Measurements from ENCODE around the gene SSR3. TPM values are rescaled to one million over a fixed set of nuclear protein-coding genes. Genes with fewer than 3 reads are reported as not detected.
A peak's percentile ranks its signal among the peaks of the same experiment; 100 is the strongest.

SSR3 gene
- total RNA-seq, 4 donors from 2014 or later = 134 to 223 (median 176) TPM

- Histone ChIP-seq H3K36me3 (peaks cover 0 to 17% of the 10 kb centered on the region in 2 donors), H3K27me3 (no peaks in the 10 kb centered on the region), H3K4me1 (peaks cover 27 to 54% of the 10 kb centered on the region in 2 donors), H3K27ac (no peak overlapping the region), H3K4me3 (replicated peaks in 1 of 3) (no peak overlapping the region), H3K9me3 (no peaks in the 10 kb centered on the region)
- 78 to 88% methylated on average over 4 of the region's 4 CpGs for WGBS, 2 donors
- no peak for DNase-seq
- intact Hi-C loops (cut with DNase I) = loop anchor here (10.0 kb wide), 2 partner anchors 123 to 533 kb away; partner anchors contain the start of gene TIPARP
- TF ChIP-seq CTCF (IDR thresholded peaks at IDR 0.05) (no peak), POLR2A (IDR thresholded peaks at IDR 0.05) (no peak)
Observed at GRCh38 chr3:156551746-156552145, 3.2 kb downstream of the SSR3 start.

- intact Hi-C loops (cut with DNase I) = loop anchor here (10.0 kb wide), 2 partner anchors 124 to 534 kb away; partner anchors contain the start of gene TIPARP
- DNase-seq = no peak
- H3K9me3 ChIP-seq = no peaks in the 10 kb centered on the region
- no peak for TF ChIP-seq POLR2A (IDR thresholded peaks at IDR 0.05)
- TF ChIP-seq CTCF (IDR thresholded peaks at IDR 0.05) = no peak
- H3K27ac ChIP-seq = no peak overlapping the region
- H3K4me3 ChIP-seq (replicated peaks in 1 of 3) = no peak overlapping the region
- no peaks in the 10 kb centered on the region for H3K27me3 ChIP-seq
- H3K36me3 ChIP-seq = peaks cover 4 to 18% of the 10 kb centered on the region in 2 donors
- 70 to 73% methylated on average over 4 of the region's 4 CpGs for WGBS, 2 donors
- peaks cover 27 to 56% of the 10 kb centered on the region in 2 donors for H3K4me1 ChIP-seq
Observed at GRCh38 chr3:156551261-156551660, 3.7 kb downstream of the SSR3 start.

GRCh38 chr3:156548902-156549301 is 6.0 kb downstream of the SSR3 start:
- H3K27me3 ChIP-seq = no peaks in the 10 kb centered on the region
- H3K4me3 ChIP-seq (replicated peaks in 1 of 3) = no peak overlapping the region
- TF ChIP-seq CTCF (IDR thresholded peaks at IDR 0.05) = no peak
- no peak for TF ChIP-seq POLR2A (IDR thresholded peaks at IDR 0.05)
- intact Hi-C loops (cut with DNase I) = no loop called here
- WGBS, 2 donors = 73 to 89% methylated on average over 6 of the region's 6 CpGs
- peaks cover 30 to 65% of the 10 kb centered on the region in 2 donors for H3K4me1 ChIP-seq
- peak overlapping the region in 1 of 3 donors; percentile 40 for H3K27ac ChIP-seq
- H3K36me3 ChIP-seq = peaks cover 8 to 22% of the 10 kb centered on the region in 2 donors
- no peaks in the 10 kb centered on the region for H3K9me3 ChIP-seq
- DNase-seq = no peak

- TF ChIP-seq CTCF (IDR thresholded peaks at IDR 0.05) (no peak), POLR2A (IDR thresholded peaks at IDR 0.05) (no peak)
- H3K4me1 ChIP-seq = peaks cover 29 to 67% of the 10 kb centered on the region in 2 donors
- H3K9me3 ChIP-seq = no peaks in the 10 kb centered on the region
- H3K36me3 ChIP-seq = peaks cover 13 to 22% of the 10 kb centered on the region in 2 donors
- peak overlapping the region in 1 of 3 donors; percentile 6 for H3K27ac ChIP-seq
- intact Hi-C loops (cut with DNase I) = no loop called here
- no peaks in the 10 kb centered on the region for H3K27me3 ChIP-seq
- no peak for DNase-seq
- 79 to 87% methylated on average over 4 of the region's 4 CpGs for WGBS, 2 donors
- H3K4me3 ChIP-seq (replicated peaks in 1 of 3) = no peak overlapping the region
Observed at GRCh38 chr3:156548041-156548687, 6.8 kb downstream of the SSR3 start.

GRCh38 chr3:156547637-156548036 is 7.3 kb downstream of the SSR3 start:
- no peak overlapping the region for H3K27ac ChIP-seq
- peaks cover 30 to 67% of the 10 kb centered on the region in 2 donors for H3K4me1 ChIP-seq
- no peak for DNase-seq
- H3K36me3 ChIP-seq = peaks cover 13 to 22% of the 10 kb centered on the region in 2 donors
- TF ChIP-seq POLR2A (IDR thresholded peaks at IDR 0.05) = no peak
- TF ChIP-seq CTCF (IDR thresholded peaks at IDR 0.05) = no peak
- H3K27me3 ChIP-seq = no peaks in the 10 kb centered on the region
- no peak overlapping the region for H3K4me3 ChIP-seq (replicated peaks in 1 of 3)
- no peaks in the 10 kb centered on the region for H3K9me3 ChIP-seq
- intact Hi-C loops (cut with DNase I) = no loop called here
- WGBS, 2 donors = 58 to 67% methylated on average over 2 of the region's 2 CpGs

Measured in thyroid gland (tissue), 4 donors.